GM23248 (cell line): Measurements from ENCODE around the gene TBATA. TPM values are rescaled to one million over a fixed set of nuclear protein-coding genes. Genes with fewer than 3 reads are reported as not detected.

Experiments
- DNase-seq: peaks from one replicate; pipeline ENCODE4 v3.0.0-alpha.2; 2015
- H2AFZ ChIP-seq: fragments of 200-600 bp; sonication (generic); 2 replicates; pipeline ENCODE4 v1.6.1; 2016; ENCODE audit warnings: antibody characterized with exemption
- H3F3A ChIP-seq: fragments of 200-600 bp; sonication (generic); 2 replicates; pipeline ENCODE4 v1.6.1; 2016; ENCODE audit warnings: mild to moderate bottlenecking, antibody characterized with exemption, mixed run types; ENCODE audit not compliant: insufficient read depth
- H3K27ac ChIP-seq: fragments of 200-600 bp; sonication (generic); 2 replicates; pipeline ENCODE4 v1.5.1; 2016; ENCODE audit warnings: mild to moderate bottlenecking
- H3K27me3 ChIP-seq: fragments of 200-600 bp; sonication (generic); replicated peaks from 2 replicates; pipeline ENCODE4 v1.6.1; 2016; ENCODE audit warnings: mild to moderate bottlenecking; ENCODE audit not compliant: insufficient read depth
- H3K36me3 ChIP-seq: fragments of 200-600 bp; sonication (generic); 2 replicates; pipeline ENCODE4 v1.6.1; 2016; ENCODE audit warnings: low read depth, mild to moderate bottlenecking
- H3K4me1 ChIP-seq: fragments of 200-600 bp; sonication (generic); 2 replicates; pipeline ENCODE4 v1.6.1; 2016; ENCODE audit warnings: mild to moderate bottlenecking; ENCODE audit not compliant: insufficient read depth
- H3K4me2 ChIP-seq: fragments of 200-600 bp; sonication (generic); one replicate; pipeline ENCODE4 v1.6.1; 2016; ENCODE audit warnings: mild to moderate bottlenecking; ENCODE audit not compliant: unreplicated experiment
- H3K4me3 ChIP-seq: fragments of 200-600 bp; sonication (generic); 2 replicates; pipeline ENCODE4 v1.5.1; 2016; ENCODE audit warnings: mild to moderate bottlenecking
- H3K79me2 ChIP-seq: fragments of 200-600 bp; sonication (generic); 2 replicates; pipeline ENCODE4 v1.6.1; 2016; ENCODE audit warnings: mild to moderate bottlenecking; ENCODE audit not compliant: insufficient read depth
- H3K9ac ChIP-seq: fragments of 200-600 bp; sonication (generic); 2 replicates; pipeline ENCODE4 v1.6.1; 2016; ENCODE audit warnings: mild to moderate bottlenecking
- H3K9me2 ChIP-seq: fragments of 200-600 bp; sonication (generic); 2 replicates; pipeline ENCODE4 v1.6.1; 2016; ENCODE audit warnings: mixed run types, mild to moderate bottlenecking, moderate library complexity; ENCODE audit not compliant: insufficient read depth
- H3K9me3 ChIP-seq: fragments of 200-600 bp; sonication (generic); one replicate; pipeline ENCODE4 v1.6.1; 2017; ENCODE audit warnings: low read depth
- H4K20me1 ChIP-seq: fragments of 200-600 bp; sonication (generic); 2 replicates; pipeline ENCODE4 v1.6.0; 2016; ENCODE audit not compliant: insufficient read depth
- EZH2 ChIP-seq: fragments of 200-600 bp; sonication (generic); IDR thresholded peaks from 2 replicates; pipeline ENCODE4 v1.6.1; 2018; ENCODE audit warnings: antibody characterized with exemption, mild to moderate bottlenecking; ENCODE audit not compliant: insufficient read depth, poor library complexity, severe bottlenecking
- EZH2phosphoT487 ChIP-seq: fragments of 200-600 bp; sonication (generic); IDR thresholded peaks from 2 replicates; pipeline ENCODE4 v1.6.1; 2018; ENCODE audit warnings: antibody characterized with exemption, moderate library complexity, mild to moderate bottlenecking, low read depth; ENCODE audit not compliant: insufficient read depth
- WGBS, 2 experiments: methylation state at CpG; one replicate each; pipeline ENCODE4 v1.1.6; 2015 to 2017; ENCODE audit warnings: low lambda C conversion rate in 2 of 2, low coverage in 1 of 2; ENCODE audit errors: missing lambda C conversion rate in 2 of 2; 5-methylcytosine and 5-hydroxymethylcytosine counted together
- in situ Hi-C: fragments of 300-500 bp; cut with MboI; formaldehyde crosslinking; loops from 2 replicates; pipeline ENCODE4 v1.15.0; 2020
- polyA plus RNA-seq: library from polyadenylated mRNA; unstranded; fragments of >200 nt; fragmentation: Nextera tagmentation; extraction: Ambion mirVana; gene quantifications from 2 replicates; pipeline ENCODE4 v1.2.1, GENCODE V29; 2016
- total RNA-seq: library from RNA; depleted of rRNA; stranded (reverse); fragments of >200 nt; shearing (Covaris generic); gene quantifications from 2 replicates; pipeline ENCODE4 v1.2.3, GENCODE V29; 2014

The TBATA gene
- total and polyA plus RNA-seq, 2 experiments from 2014 or later: not detected

DNA sequence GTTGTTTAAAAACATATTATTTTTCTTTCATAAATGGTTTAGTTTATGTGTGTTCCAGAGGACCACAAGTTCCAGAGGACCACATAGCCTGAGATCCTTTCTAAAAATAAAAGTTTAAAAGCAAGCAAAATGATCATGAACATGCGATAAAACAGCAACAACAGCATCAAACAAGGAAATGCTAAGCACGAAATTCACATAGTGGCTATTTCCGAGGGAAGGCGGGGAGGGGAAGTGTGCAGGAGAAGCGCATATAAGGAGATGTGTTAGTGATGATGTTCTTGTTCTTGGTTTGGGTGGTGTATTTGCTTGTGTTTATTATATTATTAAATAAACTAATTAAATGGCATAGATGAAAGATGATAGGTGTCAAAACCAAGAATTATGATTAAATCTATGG is 1.2 kb downstream of the TBATA start:
- DNase-seq: no peak
- Histone ChIP-seq H3K4me2 (no peak overlapping the region), H3K36me3 (no peaks in the 10 kb centered on the region), H3K9ac (no peak overlapping the region), H3K9me2 (no peaks in the 10 kb centered on the region), H3K27ac (no peak overlapping the region), H3K27me3 (no peaks in the 10 kb centered on the region; the same call in 1 of the 2 replicates), H3F3A (no peaks in the 10 kb centered on the region), H4K20me1 (no peaks in the 10 kb centered on the region), H2AFZ (no peak overlapping the region), H3K79me2 (no peaks in the 10 kb centered on the region), H3K4me1 (0 out of 2 replicates have a peak, but pooled peaks cover 6% of the 10 kb centered on the region), H3K4me3 (no peak overlapping the region), H3K9me3 (no peaks in the 10 kb centered on the region)
- TF ChIP-seq EZH2phosphoT487 (no peak), EZH2 (no peak)
- in situ Hi-C loops: no loop called here
- 80 to 81% methylated on average over 5 of the region's 5 CpGs for WGBS, 2 experiments

DNA sequence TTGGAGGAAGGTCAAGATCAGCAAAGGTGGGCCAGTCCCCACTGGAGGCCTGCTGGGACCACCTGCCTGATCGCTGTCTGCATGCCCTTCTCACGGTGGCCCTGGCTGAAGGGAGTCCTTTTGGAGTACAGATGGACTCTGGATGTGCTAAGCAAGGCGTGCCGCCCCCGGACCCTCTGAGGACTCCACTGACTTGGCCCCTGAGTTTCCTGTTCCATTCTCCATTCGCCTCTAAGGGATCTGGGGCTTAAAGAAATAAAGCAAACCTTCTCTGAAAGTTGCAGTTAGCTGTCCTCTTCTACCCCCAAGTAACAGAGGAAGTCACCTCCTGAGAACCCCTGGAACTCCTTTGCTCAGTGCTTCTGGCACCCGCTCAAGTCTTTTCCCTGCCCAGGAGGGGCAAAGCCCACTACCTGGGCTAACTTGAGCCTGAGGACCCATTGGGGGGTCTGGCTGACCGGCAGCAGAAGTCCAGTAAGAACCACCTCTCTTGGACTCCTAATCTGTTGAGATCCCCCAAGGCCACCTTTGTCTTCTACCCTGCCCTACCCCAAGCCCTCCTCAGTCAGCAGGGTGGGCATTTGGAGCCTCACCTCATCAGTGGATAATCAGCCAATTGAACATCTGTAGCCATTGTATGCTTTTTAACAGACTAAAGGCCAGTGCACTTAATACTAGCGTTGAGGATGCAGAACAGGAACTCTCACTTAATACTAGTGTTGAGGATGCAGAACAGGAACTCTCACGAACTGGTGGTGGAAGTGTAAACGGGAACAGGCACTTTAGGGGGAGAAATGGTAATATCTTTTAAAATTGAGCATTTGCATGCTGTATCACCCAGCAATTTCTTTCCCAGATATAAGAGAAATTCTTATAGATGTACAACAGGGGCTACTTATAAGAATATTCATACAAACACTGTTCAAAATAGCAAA is 2.2 kb downstream of the TBATA start:
- Histone ChIP-seq H3K79me2 (no peaks in the 10 kb centered on the region), H2AFZ (no peak overlapping the region), H3K9ac (no peak overlapping the region), H3K27ac (no peak overlapping the region), H3K4me3 (no peak overlapping the region), H4K20me1 (no peaks in the 10 kb centered on the region), H3F3A (no peaks in the 10 kb centered on the region), H3K4me2 (no peak overlapping the region), H3K9me2 (no peaks in the 10 kb centered on the region), H3K27me3 (no peaks in the 10 kb centered on the region; the same call in 1 of the 2 replicates), H3K4me1 (0 out of 2 replicates have a peak, but pooled peaks cover 6% of the 10 kb centered on the region), H3K36me3 (no peaks in the 10 kb centered on the region), H3K9me3 (no peaks in the 10 kb centered on the region)
- no peak for TF ChIP-seq EZH2
- no peak for TF ChIP-seq EZH2phosphoT487
- no peak for DNase-seq
- 70 to 71% methylated on average over 11 of the region's 11 CpGs for WGBS, 2 experiments
- in situ Hi-C loops: no loop called here

DNA sequence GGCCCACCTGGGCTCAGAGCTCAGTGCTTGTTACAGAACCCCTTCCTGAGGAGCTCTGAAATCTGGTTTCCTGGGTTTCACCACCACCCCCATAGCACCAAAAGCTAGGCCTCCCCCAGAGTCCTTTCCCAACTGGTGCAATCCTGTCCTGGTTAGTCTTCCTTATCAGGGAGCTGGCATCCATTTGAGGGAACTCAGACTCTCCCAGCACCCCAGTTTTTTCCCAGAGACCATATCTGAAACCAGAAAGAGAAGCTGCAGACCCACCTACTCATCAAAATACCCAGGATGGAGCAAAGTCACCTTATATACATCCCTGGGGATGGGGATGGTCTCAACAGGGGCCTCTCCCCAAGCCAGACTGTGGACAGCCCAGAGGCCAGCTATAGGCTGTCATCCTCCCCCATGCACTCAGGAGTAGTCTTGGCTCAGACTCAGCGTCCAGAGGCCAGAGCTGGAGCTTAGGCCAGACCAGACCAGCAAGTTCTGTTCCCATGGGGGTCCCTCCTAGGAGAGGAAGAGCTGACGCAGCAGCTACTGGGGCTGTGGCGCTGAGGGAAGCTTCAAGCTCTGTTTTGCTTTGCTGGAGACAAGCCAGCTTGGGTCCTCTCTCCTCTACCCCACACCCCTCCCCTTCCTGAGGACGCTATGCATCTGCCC is 3.0 kb downstream of the TBATA start:
- no peaks in the 10 kb centered on the region; the same call in 1 of the 2 replicates for H3K27me3 ChIP-seq
- in situ Hi-C loops: no loop called here
- H3K9me3 ChIP-seq: no peaks in the 10 kb centered on the region
- no peak overlapping the region for H3K4me2 ChIP-seq
- no peaks in the 10 kb centered on the region for H3K36me3 ChIP-seq
- no peaks in the 10 kb centered on the region for H4K20me1 ChIP-seq
- H2AFZ ChIP-seq: no peak overlapping the region
- DNase-seq: no peak
- H3K4me1 ChIP-seq: 0 out of 2 replicates have a peak, but pooled peaks cover 5% of the 10 kb centered on the region
- no peak overlapping the region for H3K4me3 ChIP-seq
- no peak for TF ChIP-seq EZH2
- no peak for TF ChIP-seq EZH2phosphoT487
- H3K9ac ChIP-seq: no peak overlapping the region
- WGBS, 2 experiments: 56 to 58% methylated on average over 4 of the region's 4 CpGs
- no peaks in the 10 kb centered on the region for H3F3A ChIP-seq
- H3K27ac ChIP-seq: no peak overlapping the region
- H3K79me2 ChIP-seq: no peaks in the 10 kb centered on the region
- H3K9me2 ChIP-seq: no peaks in the 10 kb centered on the region

DNA sequence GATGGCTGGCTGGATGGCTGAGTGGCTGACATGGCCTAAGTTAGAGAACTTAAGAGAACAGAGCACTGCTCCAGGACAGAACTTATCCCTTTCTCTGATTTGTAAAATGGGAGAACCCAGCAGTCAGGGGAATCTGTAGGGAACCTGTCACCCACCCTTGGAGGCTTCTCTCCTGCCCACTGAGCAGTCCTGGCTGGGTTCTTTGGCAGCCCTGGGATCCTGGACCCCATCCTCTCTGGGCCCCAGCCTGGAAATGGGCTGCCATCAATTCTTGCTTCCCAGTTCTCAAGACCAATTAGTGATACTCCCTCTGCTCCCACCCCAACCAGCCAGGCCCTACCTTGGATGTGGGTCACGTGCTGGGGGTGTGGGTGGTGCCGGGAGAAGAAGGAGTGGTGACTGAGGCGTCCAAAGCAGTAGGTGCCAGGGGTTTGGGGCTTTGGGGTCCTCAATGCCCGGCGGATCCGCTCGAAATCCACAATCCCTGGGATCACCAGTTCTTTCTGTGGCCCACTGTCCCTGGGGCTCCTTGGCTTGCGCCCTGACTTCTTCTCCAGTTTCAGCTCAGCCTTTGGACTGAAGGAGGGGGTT is 3.6 kb downstream of the TBATA start:
- Histone ChIP-seq H3K9me3 (no peaks in the 10 kb centered on the region), H3K27ac (no peak overlapping the region), H3K9me2 (no peaks in the 10 kb centered on the region), H3K36me3 (no peaks in the 10 kb centered on the region), H3F3A (no peaks in the 10 kb centered on the region), H4K20me1 (no peaks in the 10 kb centered on the region), H3K4me1 (no peaks in the 10 kb centered on the region), H3K4me3 (no peak overlapping the region), H3K27me3 (no peaks in the 10 kb centered on the region; the same call in 1 of the 2 replicates), H2AFZ (no peak overlapping the region), H3K9ac (no peak overlapping the region), H3K79me2 (no peaks in the 10 kb centered on the region), H3K4me2 (no peak overlapping the region)
- DNase-seq: no peak
- TF ChIP-seq EZH2phosphoT487 (no peak), EZH2 (no peak)
- in situ Hi-C loops: no loop called here
- WGBS, 2 experiments: 76 to 80% methylated on average over 6 to 8 of the region's 8 CpGs
